Stimulated activated CD8-positive, alpha-beta memory T cell treated with anti-CD3 and anti-CD28 coated beads, Interleukin-7, amount 100 ng/mL, for 24 hours (primary cell): ENCODE data around the gene MZT2A.
"Not testable (repeated sequence)": the region's sequence is repeated elsewhere in the genome, so short reads cannot be mapped to it uniquely, and the experiment has no call there.

Source experiments
- DNase-seq: peaks from one replicate; pipeline ENCODE4 v3.0.0-alpha.2; 2020; ENCODE audit warnings: low read depth

Gene MZT2A

GRCh38 chr2:131454914-131455313 lies 37.3 kb downstream of the MZT2A start:
- not testable (repeated sequence) for DNase-seq

GRCh38 chr2:131451265-131451949 lies 40.8 kb downstream of the MZT2A start:
- DNase-seq, result not testable (repeated sequence)

GRCh38 chr2:131447981-131448380 lies 44.2 kb downstream of the MZT2A start:
- DNase-seq, result not testable (repeated sequence)

- no peak for DNase-seq
Observed at GRCh38 chr2:131445896-131446295, 46.3 kb downstream of the MZT2A start.

- DNase-seq, result not testable (repeated sequence)
Observed at GRCh38 chr2:131445515-131445797, 46.7 kb downstream of the MZT2A start.

- not testable (repeated sequence) for DNase-seq
Observed at GRCh38 chr2:131444736-131445514, 47.3 kb downstream of the MZT2A start.

GRCh38 chr2:131440742-131441468 lies 51.3 kb downstream of the MZT2A start:
- not testable (repeated sequence) for DNase-seq
